Duodenal mucosa (tissue), 2 donors: ENCODE measurements around the gene SCIN.

ENCODE experiments used
- H3K27ac ChIP-seq: one replicate; pipeline ENCODE4 v1.7.0; 2013; ENCODE audit warnings: low read depth, low read length
- H3K27me3 ChIP-seq, 2 donors: one replicate each; pipeline ENCODE4 v1.7.0; 2013; ENCODE audit warnings: low read length in 2 of 2, control low read depth in 1 of 2; ENCODE audit not compliant: insufficient read depth in 2 of 2, control insufficient read depth in 1 of 2
- H3K36me3 ChIP-seq, 2 donors: one replicate each; pipeline ENCODE4 v1.7.0; 2013; ENCODE audit warnings: low read length in 2 of 2, control low read depth in 1 of 2; ENCODE audit not compliant: insufficient read depth in 2 of 2, control insufficient read depth in 1 of 2
- H3K4me1 ChIP-seq, 2 donors: one replicate each; pipeline ENCODE4 v1.7.0; 2013; ENCODE audit warnings: low read length in 2 of 2, control low read depth in 1 of 2; ENCODE audit not compliant: insufficient read depth in 2 of 2, control insufficient read depth in 1 of 2
- H3K4me3 ChIP-seq, 2 donors: one replicate each; pipeline ENCODE4 v1.7.0; 2013; ENCODE audit warnings: low read length in 2 of 2, low read depth in 1 of 2
- H3K9ac ChIP-seq, 2 donors: one replicate each; pipeline ENCODE4 v1.7.0; 2013; ENCODE audit warnings: low read length in 2 of 2, low read depth in 1 of 2
- H3K9me3 ChIP-seq, 2 donors: one replicate each; pipeline ENCODE4 v1.7.0; 2013; ENCODE audit warnings: low read length in 2 of 2, control low read depth in 1 of 2; ENCODE audit not compliant: control insufficient read depth in 1 of 2

The SCIN gene

GRCh38 chr7:12565873-12566272 is 4.6 kb upstream of the SCIN start:
- H3K27me3 ChIP-seq, result peaks cover 0 to 4% of the 10 kb centered on the region in 2 donors
- H3K27ac ChIP-seq, result no peak overlapping the region
- no peak overlapping the region for H3K4me3 ChIP-seq
- no peaks in the 10 kb centered on the region for H3K36me3 ChIP-seq
- no peaks in the 10 kb centered on the region for H3K9me3 ChIP-seq
- no peak overlapping the region for H3K9ac ChIP-seq
- H3K4me1 ChIP-seq, result peaks cover 9 to 17% of the 10 kb centered on the region in 2 donors

GRCh38 chr7:12567015-12567414 is 3.5 kb upstream of the SCIN start:
- Histone ChIP-seq H3K27me3 (peaks cover 3 to 4% of the 10 kb centered on the region in 2 donors), H3K27ac (no peak overlapping the region), H3K36me3 (no peaks in the 10 kb centered on the region), H3K4me1 (peaks cover 9 to 17% of the 10 kb centered on the region in 2 donors), H3K9me3 (no peaks in the 10 kb centered on the region), H3K4me3 (no peak overlapping the region), H3K9ac (no peak overlapping the region)

- H3K4me3 ChIP-seq, result peak overlapping the region; percentile 77 to 92
- H3K4me1 ChIP-seq, result peaks cover 9 to 15% of the 10 kb centered on the region in 2 donors
- no peak overlapping the region for H3K27ac ChIP-seq
- no peaks in the 10 kb centered on the region for H3K36me3 ChIP-seq
- H3K27me3 ChIP-seq, result peaks cover 3 to 4% of the 10 kb centered on the region in 2 donors
- H3K9me3 ChIP-seq, result no peaks in the 10 kb centered on the region
- H3K9ac ChIP-seq, result peak overlapping the region in 1 of 2 donors; percentile 60
These were observed 847 bp upstream of the SCIN start for GRCh38 chr7:12569673-12570072.

GRCh38 chr7:12570168-12570533 is 369 bp upstream of the SCIN start:
- no peaks in the 10 kb centered on the region for H3K9me3 ChIP-seq
- H3K9ac ChIP-seq, result peak overlapping the region; percentile 60
- no peaks in the 10 kb centered on the region for H3K36me3 ChIP-seq
- peaks cover 3 to 4% of the 10 kb centered on the region in 2 donors for H3K27me3 ChIP-seq
- peak overlapping the region; percentile 77 to 92 for H3K4me3 ChIP-seq
- H3K27ac ChIP-seq, result peak overlapping the region; percentile 45
- peaks cover 9 to 12% of the 10 kb centered on the region in 2 donors for H3K4me1 ChIP-seq

- Histone ChIP-seq H3K4me1 (peaks cover 9 to 12% of the 10 kb centered on the region in 2 donors), H3K27me3 (peaks cover 3 to 4% of the 10 kb centered on the region in 2 donors), H3K4me3 (peak overlapping the region; percentile 77 to 92), H3K36me3 (no peaks in the 10 kb centered on the region), H3K9ac (no peak overlapping the region), H3K9me3 (no peaks in the 10 kb centered on the region), H3K27ac (no peak overlapping the region)
These were observed 1.2 kb downstream of the SCIN start for GRCh38 chr7:12571691-12572090.

- H3K4me1 ChIP-seq, result peaks cover 9% of the 10 kb centered on the region in 2 donors
- H3K36me3 ChIP-seq, result no peaks in the 10 kb centered on the region
- H3K9me3 ChIP-seq, result no peaks in the 10 kb centered on the region
- no peak overlapping the region for H3K9ac ChIP-seq
- H3K27ac ChIP-seq, result no peak overlapping the region
- H3K4me3 ChIP-seq, result peak overlapping the region in 1 of 2 donors; percentile 92
- peaks cover 3 to 4% of the 10 kb centered on the region in 2 donors for H3K27me3 ChIP-seq
These were observed 2.5 kb downstream of the SCIN start for GRCh38 chr7:12572941-12573575.

- Histone ChIP-seq H3K27me3 (peaks cover 3 to 4% of the 10 kb centered on the region in 2 donors), H3K4me1 (peaks cover 9% of the 10 kb centered on the region in 2 donors), H3K4me3 (no peak overlapping the region), H3K27ac (no peak overlapping the region), H3K36me3 (no peaks in the 10 kb centered on the region), H3K9ac (no peak overlapping the region), H3K9me3 (no peaks in the 10 kb centered on the region)
These were observed 3.4 kb downstream of the SCIN start for GRCh38 chr7:12573885-12574284.

GRCh38 chr7:12578930-12579640 is 8.6 kb downstream of the SCIN start:
- no peaks in the 10 kb centered on the region for H3K36me3 ChIP-seq
- H3K4me3 ChIP-seq, result no peak overlapping the region
- H3K27ac ChIP-seq, result no peak overlapping the region
- no peaks in the 10 kb centered on the region for H3K27me3 ChIP-seq
- H3K9ac ChIP-seq, result no peak overlapping the region
- H3K9me3 ChIP-seq, result no peaks in the 10 kb centered on the region
- H3K4me1 ChIP-seq, result peaks cover 10 to 32% of the 10 kb centered on the region in 2 donors

- H3K36me3 ChIP-seq, result no peaks in the 10 kb centered on the region
- no peak overlapping the region for H3K27ac ChIP-seq
- H3K9me3 ChIP-seq, result no peaks in the 10 kb centered on the region
- peaks cover 18 to 32% of the 10 kb centered on the region in 2 donors for H3K4me1 ChIP-seq
- no peak overlapping the region for H3K4me3 ChIP-seq
- H3K9ac ChIP-seq, result no peak overlapping the region
- H3K27me3 ChIP-seq, result no peaks in the 10 kb centered on the region
These were observed 11.4 kb downstream of the SCIN start for GRCh38 chr7:12581897-12582296.

- Histone ChIP-seq H3K36me3 (peaks cover 0 to 3% of the 10 kb centered on the region in 2 donors), H3K4me3 (no peak overlapping the region), H3K9me3 (no peaks in the 10 kb centered on the region), H3K9ac (no peak overlapping the region), H3K27ac (no peak overlapping the region), H3K27me3 (no peaks in the 10 kb centered on the region), H3K4me1 (peaks cover 18 to 32% of the 10 kb centered on the region in 2 donors)
These were observed 11.8 kb downstream of the SCIN start for GRCh38 chr7:12582362-12582761.
